Gastroesophageal sphincter (tissue), 3 donors: ENCODE data around the gene LZTS2.

Experiments used
- EP300 ChIP-seq: sonication (generic); formaldehyde crosslinking; IDR thresholded peaks from one replicate; pipeline ENCODE4 v1.6.1; 2017; ENCODE audit warnings: antibody characterized with exemption, mild to moderate bottlenecking
- POLR2A ChIP-seq, 2 donors: fragments of 450-650 bp; IDR thresholded peaks; one replicate each; pipeline ENCODE4 v1.6.1; 2017; ENCODE audit warnings: antibody characterized with exemption in 2 of 2, mild to moderate bottlenecking in 2 of 2, moderate library complexity in 1 of 2
- TF ChIP-seq, protein P1 (sequence below), 4 experiments: fragments of 200-600 bp in 2 of 4; fragments of 450-650 bp in 2 of 4; sonication (generic) in 1 of 4; IDR thresholded peaks; one replicate each; pipeline ENCODE4 v1.5.1; 2017 to 2019; ENCODE audit warnings: antibody characterized with exemption in 4 of 4, mild to moderate bottlenecking in 2 of 4, moderate library complexity in 2 of 4

DNA sequence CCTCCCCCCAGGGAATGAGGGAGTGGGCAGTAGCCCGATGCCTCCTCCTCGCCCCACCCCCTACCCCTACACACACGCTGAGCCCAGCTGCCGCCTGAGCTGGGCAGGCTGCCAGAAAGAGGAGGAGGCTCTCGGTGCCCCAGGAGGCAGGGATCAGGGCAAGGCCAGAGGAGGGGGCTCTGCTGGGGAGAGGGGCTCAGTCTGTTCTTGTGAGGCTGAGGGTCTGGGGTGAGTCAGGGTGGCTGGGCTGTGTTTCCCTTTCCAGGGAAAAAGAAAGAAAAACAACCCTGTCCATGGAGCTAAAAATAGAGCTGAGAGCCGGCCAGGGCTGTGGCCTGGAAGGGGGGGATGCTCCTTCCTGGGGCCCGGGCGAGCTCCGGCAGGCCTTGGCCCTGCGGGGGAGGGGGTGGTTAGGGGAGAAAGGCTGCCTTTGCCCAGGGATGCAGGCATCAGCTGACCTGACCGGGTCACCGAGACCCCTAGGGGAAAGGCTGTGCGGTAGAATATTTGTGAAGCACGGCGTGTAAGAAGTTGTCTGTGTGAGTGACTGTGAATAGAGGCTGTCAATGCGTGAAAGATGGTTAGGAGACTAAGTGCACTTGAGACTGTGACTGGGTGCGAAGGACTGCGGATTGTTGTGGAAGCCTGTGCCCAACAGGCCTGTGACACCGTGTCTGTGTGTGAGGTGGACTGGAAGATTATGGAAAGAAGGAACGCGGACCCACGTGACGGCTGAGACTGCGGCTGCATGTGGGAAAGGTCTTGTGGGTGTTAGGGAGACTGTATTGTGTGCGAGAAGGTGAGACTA is 1.2 kb upstream of the LZTS2 start:
- TF ChIP-seq, protein P1, sequence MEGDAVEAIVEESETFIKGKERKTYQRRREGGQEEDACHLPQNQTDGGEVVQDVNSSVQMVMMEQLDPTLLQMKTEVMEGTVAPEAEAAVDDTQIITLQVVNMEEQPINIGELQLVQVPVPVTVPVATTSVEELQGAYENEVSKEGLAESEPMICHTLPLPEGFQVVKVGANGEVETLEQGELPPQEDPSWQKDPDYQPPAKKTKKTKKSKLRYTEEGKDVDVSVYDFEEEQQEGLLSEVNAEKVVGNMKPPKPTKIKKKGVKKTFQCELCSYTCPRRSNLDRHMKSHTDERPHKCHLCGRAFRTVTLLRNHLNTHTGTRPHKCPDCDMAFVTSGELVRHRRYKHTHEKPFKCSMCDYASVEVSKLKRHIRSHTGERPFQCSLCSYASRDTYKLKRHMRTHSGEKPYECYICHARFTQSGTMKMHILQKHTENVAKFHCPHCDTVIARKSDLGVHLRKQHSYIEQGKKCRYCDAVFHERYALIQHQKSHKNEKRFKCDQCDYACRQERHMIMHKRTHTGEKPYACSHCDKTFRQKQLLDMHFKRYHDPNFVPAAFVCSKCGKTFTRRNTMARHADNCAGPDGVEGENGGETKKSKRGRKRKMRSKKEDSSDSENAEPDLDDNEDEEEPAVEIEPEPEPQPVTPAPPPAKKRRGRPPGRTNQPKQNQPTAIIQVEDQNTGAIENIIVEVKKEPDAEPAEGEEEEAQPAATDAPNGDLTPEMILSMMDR (IDR thresholded peaks at IDR 0.05), result no peak
- TF ChIP-seq POLR2A (IDR thresholded peaks at IDR 0.05) (no peak), EP300 (no peak)
